ENCODE results near the gene CELF1. TPM values are rescaled to one million over a fixed set of nuclear protein-coding genes. Genes with fewer than 3 reads are reported as not detected.
A peak's percentile ranks its signal among the peaks of the same experiment; 100 is the strongest.
"Not testable (repeated sequence)": the region's sequence is repeated elsewhere in the genome, so short reads cannot be mapped to it uniquely, and the experiment has no call there.

The CELF1 gene
- total RNA-seq, 1 donor from 2014 or later = 246 TPM

DNA sequence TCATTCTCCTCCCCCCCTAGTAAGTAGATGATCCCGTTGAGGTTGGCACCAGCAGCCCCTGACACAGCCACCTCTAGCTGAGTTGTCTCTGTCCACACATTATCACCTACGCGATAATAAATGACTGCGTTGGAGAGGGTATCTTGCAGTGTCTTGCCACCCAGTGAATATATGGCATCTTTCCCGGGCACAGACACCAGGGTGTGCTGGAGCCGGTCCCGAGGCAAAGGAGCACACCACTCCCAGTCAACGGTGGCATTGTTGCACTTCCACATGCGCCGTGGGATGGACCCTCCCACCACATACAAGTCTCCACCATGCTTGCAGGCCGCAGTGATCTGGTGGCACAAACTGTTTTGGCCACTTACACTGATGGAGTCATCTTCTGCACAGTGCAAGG, 20.4 kb upstream of the CELF1 start:
- DNase-seq = peak; percentile 50

- no peak for DNase-seq
Measured at GRCh38 chr11:47572715-47573255, 19.9 kb upstream of the CELF1 start.

DNA sequence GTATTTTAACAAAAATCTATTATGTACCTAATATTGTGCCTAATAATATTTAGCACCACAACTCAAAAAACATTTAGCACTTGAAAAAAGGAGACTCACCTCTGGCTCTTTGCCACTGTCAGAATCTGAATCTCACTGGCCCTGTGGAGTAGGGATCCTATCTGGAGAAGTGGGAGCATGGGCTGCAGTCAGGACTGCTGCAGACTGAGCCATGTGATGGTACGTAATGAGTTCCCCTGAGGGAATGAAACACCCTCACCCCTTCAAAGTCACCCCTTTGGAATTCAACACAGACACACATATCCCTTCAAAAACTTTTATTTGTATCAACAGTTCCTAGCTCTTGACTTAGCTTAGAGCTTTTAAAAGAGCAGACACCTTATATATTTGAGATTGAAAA, 19.0 kb upstream of the CELF1 start:
- no peak for DNase-seq

DNA sequence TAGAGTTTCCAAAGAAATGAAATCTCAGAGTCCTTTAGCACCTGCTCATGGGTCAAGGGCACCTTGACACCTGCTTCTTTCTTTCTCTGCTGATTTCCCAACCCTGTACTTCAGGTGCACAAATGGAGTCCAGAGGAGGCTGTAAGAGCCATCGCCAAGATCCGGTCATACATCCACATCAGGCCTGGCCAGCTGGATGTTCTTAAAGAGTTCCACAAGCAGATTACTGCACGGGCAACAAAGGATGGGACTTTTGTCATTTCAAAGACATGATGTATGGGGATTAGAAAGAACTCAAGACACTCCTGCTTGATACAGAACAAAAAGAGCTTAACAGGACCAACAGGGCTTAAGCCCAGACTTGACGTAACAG, 18.4 kb upstream of the CELF1 start:
- DNase-seq = no peak

DNA sequence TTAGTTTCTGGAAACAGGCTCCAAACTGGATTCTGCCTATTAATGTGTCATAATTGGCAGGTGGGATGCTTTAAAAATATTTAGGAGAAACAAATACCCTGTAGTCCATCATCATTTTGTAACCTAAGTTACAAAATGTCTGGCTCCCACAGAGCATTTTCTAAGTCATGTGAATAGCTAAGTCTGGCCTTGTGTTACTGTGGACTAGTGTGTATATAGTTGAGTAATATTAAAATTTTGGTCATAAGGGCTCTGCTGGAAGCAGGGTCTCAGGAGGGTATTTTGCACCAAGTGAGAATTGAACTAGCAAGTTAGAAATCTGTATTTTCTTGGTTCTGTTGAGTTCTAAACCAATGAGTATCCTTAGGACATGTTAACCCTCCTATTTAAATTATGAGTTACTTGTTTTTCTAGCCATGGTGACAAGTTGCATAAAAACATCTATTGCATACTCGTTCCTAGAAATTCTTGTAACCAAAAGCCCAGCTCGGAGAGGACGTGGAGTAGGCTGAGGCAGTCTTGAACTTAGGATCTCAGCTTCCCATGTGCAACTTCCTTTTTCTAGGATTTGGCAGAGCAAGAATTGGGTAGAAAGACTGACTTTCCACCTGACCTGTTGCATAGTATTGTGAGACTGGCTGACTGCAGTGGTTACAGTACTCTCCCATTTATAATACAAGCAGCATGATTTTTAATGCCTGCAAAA, 17.9 kb upstream of the CELF1 start:
- no peak for DNase-seq

- no peak for DNase-seq
Measured at GRCh38 chr11:47569646-47570045, 16.7 kb upstream of the CELF1 start.

DNA sequence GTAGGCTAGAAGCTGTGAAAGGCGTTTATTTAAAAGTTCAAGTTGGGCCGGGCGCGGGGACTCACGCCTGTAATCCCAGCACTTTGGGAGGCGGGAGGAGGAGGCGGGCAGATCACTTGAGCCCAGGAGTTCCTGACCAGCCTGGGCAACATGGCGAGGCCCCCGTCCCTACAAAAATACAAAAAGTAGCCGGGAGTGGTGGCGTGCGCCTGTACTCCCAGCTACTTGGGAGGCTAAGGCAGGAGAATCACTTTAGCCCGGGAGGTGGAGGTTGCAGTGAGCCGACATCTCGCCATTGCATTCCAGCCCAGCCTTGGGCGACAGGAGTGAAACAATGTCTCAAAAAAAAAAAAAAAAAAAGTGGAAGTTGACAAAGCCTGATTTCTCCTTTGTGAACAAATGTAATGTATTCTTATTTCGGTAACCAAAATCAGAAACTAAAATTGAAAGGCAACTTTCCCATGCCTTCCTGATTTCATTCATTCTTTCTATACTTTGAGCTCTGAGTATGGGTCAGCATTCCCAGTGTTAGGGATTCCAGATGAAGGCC, 13.3 kb upstream of the CELF1 start:
- DNase-seq = no peak

- DNase-seq = no peak
Measured at GRCh38 chr11:47565340-47566148, 12.6 kb upstream of the CELF1 start, which contains the start of gene PTPMT1. Gene PTPMT1, plus strand, starts transcription at chr11:47565599. Its CDS starts 24 bp downstream, at chr11:47565623.

- DNase-seq = no peak
Measured at GRCh38 chr11:47564933-47565339, 12.0 kb upstream of the CELF1 start.

- not testable (repeated sequence) for DNase-seq
Measured at GRCh38 chr11:47564366-47564765, 11.4 kb upstream of the CELF1 start.

DNA sequence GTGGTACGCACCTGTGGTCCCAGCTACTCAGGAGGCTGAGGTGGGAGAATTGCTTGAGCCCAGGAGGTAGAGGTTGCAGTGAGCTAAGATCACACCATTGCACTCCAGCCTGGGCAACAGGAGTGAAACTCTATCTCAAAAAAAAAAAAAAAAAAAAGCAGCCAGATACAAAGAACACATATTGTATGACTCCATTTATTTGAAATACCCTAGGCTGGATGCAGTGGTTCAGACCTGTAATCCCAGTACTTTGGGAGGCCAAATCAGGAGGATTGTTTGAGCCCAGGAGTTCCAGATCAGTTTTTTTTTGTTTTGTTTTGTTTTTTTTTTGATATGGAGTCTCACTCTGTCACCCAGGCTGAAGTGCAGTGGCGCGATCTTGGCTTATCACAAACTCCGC, 9.5 kb upstream of the CELF1 start:
- not testable (repeated sequence) for DNase-seq

DNA sequence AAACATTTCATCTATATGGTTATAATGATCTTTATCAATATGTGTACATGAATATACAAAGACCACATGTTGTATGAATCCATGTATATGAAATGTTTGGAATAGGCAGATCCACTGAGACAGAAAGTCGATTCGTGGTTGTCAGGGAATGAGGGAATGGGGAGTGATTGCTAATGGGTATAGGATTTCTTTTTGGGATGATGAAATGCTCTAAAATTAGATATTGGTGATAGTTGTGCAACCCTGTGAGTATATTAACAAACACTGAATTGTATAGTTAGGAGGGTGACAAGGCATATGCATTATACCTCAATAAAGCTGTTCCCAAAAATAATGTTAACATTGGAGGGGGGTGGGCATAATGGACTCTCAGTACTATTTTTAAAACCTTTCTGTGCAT, 7.5 kb upstream of the CELF1 start:
- no peak for DNase-seq

GRCh38 chr11:47558695-47559094, 5.8 kb upstream of the CELF1 start:
- DNase-seq = no peak

GRCh38 chr11:47557004-47557403, 4.1 kb upstream of the CELF1 start:
- DNase-seq = not testable (repeated sequence)

DNA sequence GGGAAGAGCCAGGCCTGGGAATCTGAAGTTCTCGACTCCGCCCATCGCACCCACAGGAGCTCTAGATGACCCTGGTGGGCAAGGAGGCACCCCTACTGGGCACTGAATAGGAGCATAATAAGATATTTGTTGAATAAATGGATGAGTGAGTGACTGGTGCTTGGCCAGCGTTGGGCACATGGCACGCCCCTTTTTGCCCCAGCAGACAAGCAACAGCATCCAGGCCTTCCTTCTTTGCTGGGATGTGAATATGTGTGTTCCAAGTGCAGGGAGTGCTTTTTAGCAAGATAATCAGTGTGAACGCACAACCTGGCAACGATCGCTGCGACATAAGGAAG, 443 bp upstream of the CELF1 start:
- no peak for DNase-seq

DNA sequence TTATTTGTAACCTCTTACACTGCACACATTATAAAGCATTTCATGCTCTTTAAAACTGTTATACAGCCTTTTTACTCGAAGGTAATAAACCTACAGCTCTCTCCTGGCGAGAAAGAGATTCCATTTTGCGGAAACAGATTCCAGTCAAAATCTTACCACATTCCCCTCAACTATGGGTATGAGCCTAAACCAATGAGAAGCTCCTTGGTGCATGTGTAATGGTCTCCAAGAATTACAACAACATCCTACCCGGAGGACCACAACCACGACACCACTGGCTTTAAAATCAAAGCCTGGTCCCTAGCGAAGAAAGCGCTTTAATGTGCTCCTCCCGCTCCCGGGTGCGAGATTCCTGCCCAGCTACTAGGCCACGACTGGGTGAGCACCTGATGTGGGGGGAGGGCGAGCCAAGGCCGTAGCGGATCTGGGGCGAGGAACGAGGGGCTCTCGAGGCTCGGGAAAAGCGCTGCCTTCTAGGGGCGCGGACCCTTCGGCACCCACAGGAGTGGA, 821 bp downstream of the CELF1 start:
- no peak for DNase-seq

DNA sequence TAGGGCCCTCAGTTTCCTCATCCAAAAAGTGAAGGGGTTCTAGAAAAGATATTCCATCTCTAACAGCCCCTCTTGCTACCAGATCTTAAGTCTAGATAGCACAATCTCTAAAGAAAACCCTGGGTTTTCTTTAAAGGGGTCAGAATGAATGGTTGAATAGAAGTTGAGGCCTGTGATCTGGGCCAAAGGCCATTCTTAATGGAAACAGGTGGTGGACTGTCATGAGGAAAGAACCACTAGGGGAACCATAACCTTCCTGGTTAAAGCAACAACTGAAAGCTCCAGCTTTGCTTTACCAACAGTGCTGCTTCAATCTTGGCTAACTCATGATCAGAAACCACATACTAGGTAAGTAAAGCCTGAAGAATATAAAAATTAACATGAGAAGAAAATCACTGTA, 1.8 kb downstream of the CELF1 start:
- no peak for DNase-seq

DNA sequence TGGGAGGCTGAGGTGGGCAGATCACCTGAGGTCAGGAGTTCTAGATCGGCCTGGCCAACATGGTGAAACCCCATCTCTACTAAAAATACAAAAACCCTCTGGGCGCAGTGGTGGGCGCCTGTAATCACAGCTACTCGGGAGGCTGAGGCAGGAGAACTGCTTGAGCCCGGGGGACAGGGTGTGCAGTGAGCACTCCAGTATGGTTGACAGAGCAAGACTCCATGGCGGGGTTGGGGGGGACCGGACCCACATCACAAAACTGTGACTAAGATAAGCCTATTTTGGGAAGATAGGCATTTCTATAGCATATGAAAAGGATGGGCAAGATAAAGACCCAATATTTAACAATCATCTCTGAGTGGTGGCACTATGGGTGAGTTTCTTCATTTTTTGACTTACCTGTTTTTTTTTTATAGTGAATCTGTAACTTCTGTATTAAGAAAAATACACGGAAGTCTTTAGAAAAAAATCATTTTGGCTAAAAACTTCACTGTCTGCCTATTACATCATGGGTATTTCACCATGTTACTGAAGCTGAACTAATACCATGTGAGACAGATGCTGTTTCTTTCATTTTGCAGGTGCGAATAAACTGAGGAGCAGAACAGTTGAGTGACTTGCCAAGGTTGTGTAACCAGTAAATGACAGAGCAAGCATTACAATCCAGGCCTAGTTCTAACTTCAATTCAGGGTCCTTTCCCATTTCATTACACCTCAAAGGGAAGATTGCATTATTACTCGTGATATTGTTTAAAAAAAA, 2.5 kb downstream of the CELF1 start:
- no peak for DNase-seq

- DNase-seq = not testable (repeated sequence)
Measured at GRCh38 chr11:47546274-47546673, 6.7 kb downstream of the CELF1 start.

GRCh38 chr11:47545298-47545697, 7.6 kb downstream of the CELF1 start:
- no peak for DNase-seq

DNA sequence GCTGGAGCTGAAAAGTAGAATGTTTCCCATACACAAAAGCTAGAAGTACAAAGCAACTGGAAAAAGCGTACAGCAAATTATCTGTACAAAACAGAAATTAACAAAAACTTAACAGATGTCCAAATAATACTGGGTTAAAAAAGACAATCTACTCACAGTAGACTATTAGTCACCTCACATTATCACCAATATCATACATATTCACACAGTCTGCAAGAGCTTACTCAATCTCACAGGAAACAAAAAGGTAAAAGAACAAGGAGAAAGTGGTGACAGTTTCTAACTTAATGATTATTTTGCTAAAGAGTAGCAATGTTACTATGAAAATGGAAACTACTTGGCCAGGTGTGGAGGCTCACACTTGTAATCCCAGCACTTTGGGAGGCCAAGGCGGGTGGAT, 11.9 kb downstream of the CELF1 start:
- DNase-seq = no peak

DNA sequence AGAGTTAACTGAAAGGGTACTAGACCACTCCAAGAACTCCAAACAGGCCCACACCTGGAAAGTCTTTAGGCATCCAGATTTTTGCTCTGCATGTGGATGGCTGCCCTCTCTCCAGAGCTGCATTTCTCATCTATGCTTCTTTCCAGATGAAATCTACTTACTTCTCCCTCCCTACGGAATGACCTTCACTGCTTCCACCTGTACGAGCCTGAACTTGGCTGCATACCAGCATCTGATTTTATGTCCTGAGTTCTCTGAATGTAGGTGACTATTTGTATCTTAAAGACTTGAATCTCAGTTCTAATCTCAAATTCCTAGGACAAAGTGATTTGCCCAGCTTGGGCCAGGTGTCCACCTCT, 13.3 kb downstream of the CELF1 start:
- no peak for DNase-seq

Data from occipital lobe (tissue), 2 donors.